ENCODE results near the gene MYLK2. TPM values are rescaled to one million over a fixed set of nuclear protein-coding genes. Genes with fewer than 3 reads are reported as not detected.
"Not testable (repeated sequence)": the region's sequence is repeated elsewhere in the genome, so short reads cannot be mapped to it uniquely, and the experiment has no call there.

The MYLK2 gene
- polyA plus RNA-seq, 4 donors, result 0.27 to 0.30 (median 0.28) TPM; not detected in 1

DNA sequence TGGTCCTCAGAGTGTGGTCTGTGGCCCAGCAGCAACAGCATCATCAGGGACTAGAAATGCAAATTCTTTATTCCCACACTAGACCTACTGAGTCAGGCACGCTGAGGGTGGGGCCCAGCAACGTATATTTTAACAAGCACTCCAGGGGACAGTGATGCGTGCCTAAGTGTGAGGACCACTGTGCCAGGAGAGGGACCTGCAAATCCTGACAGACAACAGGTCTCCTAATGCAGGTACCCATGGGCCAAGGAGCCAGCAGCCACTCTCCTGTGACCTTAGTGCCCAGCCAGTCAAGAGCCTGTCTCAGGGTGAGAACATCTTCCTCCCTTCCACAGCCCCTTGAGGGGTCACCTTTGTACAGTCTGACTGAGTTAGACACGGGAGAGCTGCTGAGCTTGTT, 8.0 kb upstream of the MYLK2 start:
- no peaks in the 10 kb centered on the region for H3K27me3 ChIP-seq (ENCODE audit: control insufficient read depth in 3 of 3, insufficient read depth in 3 of 3, low read length in 3 of 3)
- H3K9me3 ChIP-seq (ENCODE audit: control insufficient read depth in 2 of 2, insufficient read depth in 1 of 2, low read depth in 1 of 2, low read length in 1 of 2), result no peaks in the 10 kb centered on the region
- WGBS, 3 donors, result 86 to 96% (median 93%) methylated on average over 4 of the region's 4 CpGs
- H3K36me3 ChIP-seq (ENCODE audit: control insufficient read depth in 3 of 3, insufficient read depth in 2 of 3, low read depth in 1 of 3, low read length in 3 of 3), result peaks cover 0 to 2% (median 0%) of the 10 kb centered on the region in 3 donors
- H3K27ac ChIP-seq (ENCODE audit: low read depth in 1 of 3, low read length in 2 of 3), result peak overlapping the region in 1 of 3 donors; percentile 0
- no peak for FAIRE-seq
- no peaks in the 10 kb centered on the region for H3K4me1 ChIP-seq (ENCODE audit: control insufficient read depth in 3 of 3, insufficient read depth in 2 of 3, low read depth in 1 of 3, low read length in 2 of 3)
- no peak overlapping the region for H3K4me3 ChIP-seq (ENCODE audit: low read depth in 1 of 3, low read length in 3 of 3)
- DNase-seq, result no peak

DNA sequence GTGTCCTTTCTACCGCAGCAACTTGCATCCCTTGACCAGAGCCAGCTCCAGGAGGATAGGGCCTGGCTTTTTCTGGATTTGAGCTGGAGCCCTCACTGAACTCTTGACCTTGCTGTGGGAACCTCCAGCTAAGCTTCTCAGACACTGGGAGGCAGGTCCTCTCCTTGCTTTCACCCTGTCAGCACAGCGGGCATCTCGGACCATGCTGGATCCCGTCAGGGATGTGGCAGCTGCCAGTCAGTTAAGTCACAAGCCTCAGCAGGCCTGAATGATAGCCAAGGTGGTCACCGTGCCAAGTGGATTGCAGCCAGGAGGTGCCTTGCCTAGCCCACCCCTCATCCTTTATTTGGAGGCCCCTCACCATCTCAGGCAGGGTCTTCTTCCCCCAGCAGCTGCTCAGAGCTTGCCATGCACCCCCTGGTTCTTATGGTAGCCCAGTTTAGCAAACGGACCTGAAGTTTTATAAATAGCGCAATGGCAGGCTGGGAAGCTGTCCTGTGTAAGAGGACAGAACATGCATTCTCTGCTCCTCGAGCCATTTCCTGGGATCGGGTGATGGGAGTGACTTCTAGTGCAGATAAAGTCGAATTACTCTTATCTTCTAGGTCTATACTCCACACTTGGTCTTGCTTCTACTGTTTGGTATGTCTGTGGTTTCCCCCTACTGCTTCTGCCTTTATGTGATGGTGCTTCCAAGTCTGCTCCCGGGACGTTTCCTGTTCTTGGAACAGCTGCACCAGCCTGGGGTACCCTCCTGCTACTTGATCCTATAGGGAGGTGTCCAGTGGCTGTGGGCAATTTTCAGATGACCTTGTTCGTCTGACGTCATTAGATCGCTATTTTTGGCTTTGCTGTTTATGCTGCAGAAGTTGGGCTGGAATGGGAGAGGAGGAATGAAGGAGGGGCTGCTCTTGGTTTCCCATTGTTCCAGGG, 7.1 kb upstream of the MYLK2 start:
- no peak overlapping the region for H3K4me3 ChIP-seq (ENCODE audit: low read depth in 1 of 3, low read length in 3 of 3)
- no peaks in the 10 kb centered on the region for H3K36me3 ChIP-seq (ENCODE audit: control insufficient read depth in 3 of 3, insufficient read depth in 2 of 3, low read depth in 1 of 3, low read length in 3 of 3)
- H3K27ac ChIP-seq (ENCODE audit: low read depth in 1 of 3, low read length in 2 of 3), result no peak overlapping the region
- WGBS, 3 donors, result 60 to 71% (median 61%) methylated on average over 14 to 15 of the region's 15 CpGs
- H3K27me3 ChIP-seq (ENCODE audit: control insufficient read depth in 3 of 3, insufficient read depth in 3 of 3, low read length in 3 of 3), result no peaks in the 10 kb centered on the region
- no peaks in the 10 kb centered on the region for H3K4me1 ChIP-seq (ENCODE audit: control insufficient read depth in 3 of 3, insufficient read depth in 2 of 3, low read depth in 1 of 3, low read length in 2 of 3)
- DNase-seq, result no peak
- no peak for FAIRE-seq
- no peaks in the 10 kb centered on the region for H3K9me3 ChIP-seq (ENCODE audit: control insufficient read depth in 2 of 2, insufficient read depth in 1 of 2, low read depth in 1 of 2, low read length in 1 of 2)

DNA sequence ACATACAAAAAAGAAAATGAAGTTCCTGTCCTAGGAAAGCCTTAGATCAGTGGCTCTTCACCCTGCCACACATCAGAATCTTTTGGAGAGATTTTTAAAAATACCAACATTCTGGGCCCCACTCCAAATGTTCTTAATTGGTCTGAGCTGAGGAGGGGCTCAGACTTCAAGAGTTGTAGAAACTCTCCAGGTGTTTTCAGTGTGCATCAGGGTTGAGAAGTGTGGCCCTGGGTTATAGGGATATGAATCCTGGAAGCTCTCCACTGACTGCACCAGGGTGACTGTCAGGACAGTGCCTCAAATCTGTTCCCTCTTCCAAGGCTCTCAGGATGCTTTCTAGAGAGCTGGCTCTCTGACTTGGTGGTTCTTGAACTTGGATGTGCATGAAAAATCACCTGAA, 5.5 kb upstream of the MYLK2 start:
- no peak for FAIRE-seq

DNA sequence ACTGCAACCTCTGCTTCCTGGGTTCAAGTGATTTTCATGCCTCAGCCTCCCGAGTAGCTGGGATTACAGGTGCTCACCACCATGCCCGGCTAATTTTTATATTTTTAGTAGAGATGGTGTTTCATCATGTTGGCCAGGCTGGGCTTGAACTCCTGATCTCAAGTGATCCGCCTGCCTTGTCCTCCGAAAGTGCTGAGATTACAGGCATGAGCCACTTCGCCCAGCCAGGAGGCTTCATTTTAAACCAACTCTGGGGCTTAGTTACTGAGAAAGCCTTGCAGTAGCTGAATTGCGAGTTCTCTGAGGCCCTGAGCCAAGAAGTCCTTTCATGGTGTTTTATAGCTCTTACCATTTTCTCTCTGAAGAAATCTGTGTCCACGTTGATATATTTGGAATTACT, 5.0 kb upstream of the MYLK2 start:
- not testable (repeated sequence) for FAIRE-seq; H3K4me1 ChIP-seq (ENCODE audit: control insufficient read depth in 3 of 3, insufficient read depth in 2 of 3, low read depth in 1 of 3, low read length in 2 of 3); H3K4me3 ChIP-seq (ENCODE audit: low read depth in 1 of 3, low read length in 3 of 3); H3K9me3 ChIP-seq (ENCODE audit: control insufficient read depth in 2 of 2, insufficient read depth in 1 of 2, low read depth in 1 of 2, low read length in 1 of 2); H3K36me3 ChIP-seq (ENCODE audit: control insufficient read depth in 3 of 3, insufficient read depth in 2 of 3, low read depth in 1 of 3, low read length in 3 of 3); H3K27ac ChIP-seq (ENCODE audit: low read depth in 1 of 3, low read length in 2 of 3); DNase-seq; H3K27me3 ChIP-seq (ENCODE audit: control insufficient read depth in 3 of 3, insufficient read depth in 3 of 3, low read length in 3 of 3)
- 86 to 87% (median 86%) methylated on average over 7 of the region's 7 CpGs for WGBS, 3 donors

More for the DNA sequence above, 5.5 kb upstream of the MYLK2 start:
- Histone ChIP-seq H3K9me3 (ENCODE audit: control insufficient read depth in 2 of 2, insufficient read depth in 1 of 2, low read depth in 1 of 2, low read length in 1 of 2) (no peaks in the 10 kb centered on the region), H3K27ac (ENCODE audit: low read depth in 1 of 3, low read length in 2 of 3) (no peak overlapping the region), H3K36me3 (ENCODE audit: control insufficient read depth in 3 of 3, insufficient read depth in 2 of 3, low read depth in 1 of 3, low read length in 3 of 3) (no peaks in the 10 kb centered on the region), H3K4me3 (ENCODE audit: low read depth in 1 of 3, low read length in 3 of 3) (no peak overlapping the region), H3K4me1 (ENCODE audit: control insufficient read depth in 3 of 3, insufficient read depth in 2 of 3, low read depth in 1 of 3, low read length in 2 of 3) (no peaks in the 10 kb centered on the region), H3K27me3 (ENCODE audit: control insufficient read depth in 3 of 3, insufficient read depth in 3 of 3, low read length in 3 of 3) (no peaks in the 10 kb centered on the region)
- DNase-seq, result no peak

DNA sequence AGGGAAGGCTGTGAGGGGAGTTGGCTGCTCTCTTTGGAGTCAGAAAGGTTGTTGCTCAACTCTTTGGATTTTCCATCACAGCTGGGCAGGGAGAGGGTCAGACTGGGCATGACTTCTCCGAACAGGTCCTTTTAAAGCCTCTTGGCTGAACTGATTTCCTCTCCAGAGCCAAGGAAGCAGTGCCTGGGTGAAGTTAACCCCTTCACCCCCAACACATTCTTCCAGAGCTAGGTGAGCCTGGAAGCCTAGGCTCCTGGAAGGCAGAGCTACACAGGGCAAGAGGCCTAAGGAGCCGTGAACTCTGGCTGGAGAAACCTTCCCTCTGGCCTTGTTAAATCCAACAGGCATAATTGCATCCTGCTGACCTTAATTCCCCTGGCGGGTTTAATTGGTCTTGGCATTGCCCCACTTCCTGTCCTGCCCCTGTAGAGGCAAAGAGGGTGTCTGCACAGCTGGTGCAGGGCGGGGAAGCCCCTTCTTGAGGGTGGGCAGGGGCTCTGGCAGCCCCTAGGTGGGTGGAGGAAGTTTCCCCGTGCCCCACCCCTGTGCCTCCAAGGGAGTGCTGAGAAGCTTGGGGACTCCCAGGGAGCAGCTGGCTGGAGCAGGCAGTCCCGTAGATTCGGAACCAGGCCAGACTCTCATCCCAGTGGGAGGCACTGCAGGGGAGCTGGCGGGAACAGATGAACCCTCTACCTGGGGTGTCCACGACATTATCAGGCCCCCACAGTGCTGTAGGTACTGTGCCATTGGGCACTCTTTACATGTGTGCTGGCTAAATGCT, 3.6 kb upstream of the MYLK2 start:
- WGBS, 3 donors, result 32 to 47% (median 42%) methylated on average over 9 of the region's 9 CpGs
- FAIRE-seq, result no peak
- no peak overlapping the region for H3K4me3 ChIP-seq (ENCODE audit: low read depth in 1 of 3, low read length in 3 of 3)
- H3K36me3 ChIP-seq (ENCODE audit: control insufficient read depth in 3 of 3, insufficient read depth in 2 of 3, low read depth in 1 of 3, low read length in 3 of 3), result no peaks in the 10 kb centered on the region
- H3K27me3 ChIP-seq (ENCODE audit: control insufficient read depth in 3 of 3, insufficient read depth in 3 of 3, low read length in 3 of 3), result no peaks in the 10 kb centered on the region
- H3K4me1 ChIP-seq (ENCODE audit: control insufficient read depth in 3 of 3, insufficient read depth in 2 of 3, low read depth in 1 of 3, low read length in 2 of 3), result no peaks in the 10 kb centered on the region
- no peaks in the 10 kb centered on the region for H3K9me3 ChIP-seq (ENCODE audit: control insufficient read depth in 2 of 2, insufficient read depth in 1 of 2, low read depth in 1 of 2, low read length in 1 of 2)
- no peak for DNase-seq
- no peak overlapping the region for H3K27ac ChIP-seq (ENCODE audit: low read depth in 1 of 3, low read length in 2 of 3)

DNA sequence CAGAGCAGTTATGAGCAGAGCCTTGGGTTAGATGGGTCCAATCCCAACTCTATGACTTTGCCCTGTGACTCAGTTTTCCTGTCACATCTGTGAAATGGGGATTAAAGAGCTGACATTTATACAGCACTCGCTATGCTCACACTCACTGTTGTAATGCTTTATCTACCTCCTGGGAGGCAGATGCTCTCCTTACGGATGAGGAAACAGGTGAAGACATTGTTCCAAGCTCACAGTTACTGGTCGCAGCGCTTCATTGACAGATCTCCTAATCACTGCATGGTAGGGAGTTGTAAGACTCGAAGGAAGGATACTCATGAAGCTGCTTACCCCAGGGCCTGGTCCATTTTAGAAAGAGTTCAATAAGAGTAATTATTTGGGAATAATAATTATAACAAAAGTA, 2.9 kb upstream of the MYLK2 start:
- WGBS, 3 donors, result 78 to 92% (median 88%) methylated on average over 5 of the region's 5 CpGs
- FAIRE-seq (no peak), DNase-seq (no peak)
- Histone ChIP-seq H3K9me3 (ENCODE audit: control insufficient read depth in 2 of 2, insufficient read depth in 1 of 2, low read depth in 1 of 2, low read length in 1 of 2) (no peaks in the 10 kb centered on the region), H3K4me1 (ENCODE audit: control insufficient read depth in 3 of 3, insufficient read depth in 2 of 3, low read depth in 1 of 3, low read length in 2 of 3) (no peaks in the 10 kb centered on the region), H3K4me3 (ENCODE audit: low read depth in 1 of 3, low read length in 3 of 3) (no peak overlapping the region), H3K27me3 (ENCODE audit: control insufficient read depth in 3 of 3, insufficient read depth in 3 of 3, low read length in 3 of 3) (no peaks in the 10 kb centered on the region), H3K27ac (ENCODE audit: low read depth in 1 of 3, low read length in 2 of 3) (no peak overlapping the region), H3K36me3 (ENCODE audit: control insufficient read depth in 3 of 3, insufficient read depth in 2 of 3, low read depth in 1 of 3, low read length in 3 of 3) (no peaks in the 10 kb centered on the region)

DNA sequence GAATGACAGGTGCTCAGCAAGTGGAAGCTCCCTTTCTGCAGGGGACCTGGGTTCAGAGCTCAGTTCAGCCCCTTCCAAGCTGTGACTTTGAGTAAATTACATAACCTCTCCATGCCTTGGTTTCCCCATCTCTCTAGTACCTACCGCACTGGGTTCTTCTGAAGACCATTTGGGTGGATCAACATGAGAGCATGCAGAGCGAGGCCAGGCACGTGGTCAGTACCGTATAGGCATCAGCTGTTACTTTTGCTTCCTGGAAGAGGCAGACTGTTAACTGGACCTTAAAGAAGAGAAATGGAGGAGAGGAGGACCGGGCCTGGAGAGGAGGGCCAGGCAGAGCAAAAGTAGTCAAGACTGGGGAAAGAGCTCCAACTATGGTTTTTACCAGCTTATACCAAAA, 1.7 kb upstream of the MYLK2 start:
- H3K4me3 ChIP-seq (ENCODE audit: low read depth in 1 of 3, low read length in 3 of 3), result no peak overlapping the region
- FAIRE-seq, result no peak
- H3K9me3 ChIP-seq (ENCODE audit: control insufficient read depth in 2 of 2, insufficient read depth in 1 of 2, low read depth in 1 of 2, low read length in 1 of 2), result no peaks in the 10 kb centered on the region
- no peak overlapping the region for H3K27ac ChIP-seq (ENCODE audit: low read depth in 1 of 3, low read length in 2 of 3)
- H3K4me1 ChIP-seq (ENCODE audit: control insufficient read depth in 3 of 3, insufficient read depth in 2 of 3, low read depth in 1 of 3, low read length in 2 of 3), result no peaks in the 10 kb centered on the region
- 88 to 91% (median 89%) methylated on average over 5 of the region's 5 CpGs for WGBS, 3 donors
- peaks cover 0 to under 1% (median 0%) of the 10 kb centered on the region in 3 donors for H3K27me3 ChIP-seq (ENCODE audit: control insufficient read depth in 3 of 3, insufficient read depth in 3 of 3, low read length in 3 of 3)
- DNase-seq, result no peak
- no peaks in the 10 kb centered on the region for H3K36me3 ChIP-seq (ENCODE audit: control insufficient read depth in 3 of 3, insufficient read depth in 2 of 3, low read depth in 1 of 3, low read length in 3 of 3)

DNA sequence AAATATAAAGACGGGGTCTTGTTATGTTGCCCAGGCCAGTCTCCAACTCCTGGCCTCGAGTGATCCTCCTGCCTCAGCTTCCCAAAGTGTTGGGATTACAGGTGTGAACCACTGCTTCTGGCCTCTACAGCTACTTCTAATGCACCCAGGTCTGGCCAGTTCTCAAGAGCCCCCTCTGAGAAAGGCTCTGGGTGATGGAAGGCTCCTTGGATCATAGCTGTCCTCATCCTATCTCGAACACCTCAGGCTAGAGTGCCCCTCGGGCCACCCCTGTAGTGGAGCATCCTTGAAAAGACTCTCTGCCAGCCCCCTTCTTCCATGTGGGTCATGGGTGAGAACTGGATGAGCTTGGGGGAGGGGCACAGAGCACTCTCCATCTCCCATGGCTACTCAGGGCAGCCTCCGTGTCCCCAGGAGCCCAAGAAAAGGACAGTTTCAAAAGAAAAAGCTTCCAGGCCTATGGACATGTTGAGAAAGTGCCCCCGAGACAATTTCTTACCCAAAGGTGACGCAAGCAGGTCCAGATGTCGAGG, 714 bp upstream of the MYLK2 start:
- H3K9me3 ChIP-seq (ENCODE audit: control insufficient read depth in 2 of 2, insufficient read depth in 1 of 2, low read depth in 1 of 2, low read length in 1 of 2), result no peaks in the 10 kb centered on the region
- no peak for FAIRE-seq
- H3K4me3 ChIP-seq (ENCODE audit: low read depth in 1 of 3, low read length in 3 of 3), result no peak overlapping the region
- H3K27me3 ChIP-seq (ENCODE audit: control insufficient read depth in 3 of 3, insufficient read depth in 3 of 3, low read length in 3 of 3), result peaks cover 0 to 3% (median 0%) of the 10 kb centered on the region in 3 donors
- no peak for DNase-seq
- WGBS, 3 donors, result 81 to 86% (median 85%) methylated on average over 8 of the region's 8 CpGs
- H3K36me3 ChIP-seq (ENCODE audit: control insufficient read depth in 3 of 3, insufficient read depth in 2 of 3, low read depth in 1 of 3, low read length in 3 of 3), result no peaks in the 10 kb centered on the region
- H3K27ac ChIP-seq (ENCODE audit: low read depth in 1 of 3, low read length in 2 of 3), result no peak overlapping the region
- H3K4me1 ChIP-seq (ENCODE audit: control insufficient read depth in 3 of 3, insufficient read depth in 2 of 3, low read depth in 1 of 3, low read length in 2 of 3), result peaks cover 0 to 3% (median 0%) of the 10 kb centered on the region in 3 donors
